ENCODE data around the gene PEF1.

GRCh38 chr1:31677401-31677800 is 32.7 kb upstream of the PEF1 start:
- TF ChIP-seq EP300 (IDR thresholded peaks at IDR 0.05) (no peak), POLR2AphosphoS5 (IDR thresholded peaks at IDR 0.05) (no peak), POLR2A (IDR thresholded peaks at IDR 0.05) (no peak)
- TF ChIP-seq, protein P1, sequence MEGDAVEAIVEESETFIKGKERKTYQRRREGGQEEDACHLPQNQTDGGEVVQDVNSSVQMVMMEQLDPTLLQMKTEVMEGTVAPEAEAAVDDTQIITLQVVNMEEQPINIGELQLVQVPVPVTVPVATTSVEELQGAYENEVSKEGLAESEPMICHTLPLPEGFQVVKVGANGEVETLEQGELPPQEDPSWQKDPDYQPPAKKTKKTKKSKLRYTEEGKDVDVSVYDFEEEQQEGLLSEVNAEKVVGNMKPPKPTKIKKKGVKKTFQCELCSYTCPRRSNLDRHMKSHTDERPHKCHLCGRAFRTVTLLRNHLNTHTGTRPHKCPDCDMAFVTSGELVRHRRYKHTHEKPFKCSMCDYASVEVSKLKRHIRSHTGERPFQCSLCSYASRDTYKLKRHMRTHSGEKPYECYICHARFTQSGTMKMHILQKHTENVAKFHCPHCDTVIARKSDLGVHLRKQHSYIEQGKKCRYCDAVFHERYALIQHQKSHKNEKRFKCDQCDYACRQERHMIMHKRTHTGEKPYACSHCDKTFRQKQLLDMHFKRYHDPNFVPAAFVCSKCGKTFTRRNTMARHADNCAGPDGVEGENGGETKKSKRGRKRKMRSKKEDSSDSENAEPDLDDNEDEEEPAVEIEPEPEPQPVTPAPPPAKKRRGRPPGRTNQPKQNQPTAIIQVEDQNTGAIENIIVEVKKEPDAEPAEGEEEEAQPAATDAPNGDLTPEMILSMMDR (IDR thresholded peaks at IDR 0.05) = no peak
